GM12872 (cell line): Measurements from ENCODE around the gene PARG.

Experiments
- TF ChIP-seq, protein P1 (sequence below): IDR thresholded peaks from 3 replicates; pipeline ENCODE4 v1.5.1; 2011; ENCODE audit warnings: low read depth, mild to moderate bottlenecking, low read length, moderate library complexity; ENCODE audit not compliant: insufficient read depth

PARG gene

DNA sequence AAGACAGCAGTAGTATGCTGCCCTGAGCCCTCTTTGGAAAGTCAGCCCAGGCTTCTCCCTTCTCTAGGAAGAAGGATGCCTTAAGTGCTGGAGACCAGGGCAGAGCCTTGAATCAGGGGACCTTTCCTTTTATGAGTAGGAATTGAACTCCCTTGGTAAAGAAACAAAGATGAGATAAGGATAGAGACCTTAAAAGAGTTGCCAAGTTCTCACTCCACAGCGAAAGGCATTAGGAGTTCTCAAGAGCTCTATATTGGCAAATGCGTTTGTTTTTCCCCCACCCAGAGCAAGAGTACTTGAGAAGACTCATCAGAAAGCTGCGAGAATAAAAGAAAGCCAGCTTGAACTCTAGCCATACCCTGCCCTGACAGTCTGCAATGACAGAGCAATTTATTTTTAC is 106.9 kb downstream of the PARG start:
- TF ChIP-seq, protein P1, sequence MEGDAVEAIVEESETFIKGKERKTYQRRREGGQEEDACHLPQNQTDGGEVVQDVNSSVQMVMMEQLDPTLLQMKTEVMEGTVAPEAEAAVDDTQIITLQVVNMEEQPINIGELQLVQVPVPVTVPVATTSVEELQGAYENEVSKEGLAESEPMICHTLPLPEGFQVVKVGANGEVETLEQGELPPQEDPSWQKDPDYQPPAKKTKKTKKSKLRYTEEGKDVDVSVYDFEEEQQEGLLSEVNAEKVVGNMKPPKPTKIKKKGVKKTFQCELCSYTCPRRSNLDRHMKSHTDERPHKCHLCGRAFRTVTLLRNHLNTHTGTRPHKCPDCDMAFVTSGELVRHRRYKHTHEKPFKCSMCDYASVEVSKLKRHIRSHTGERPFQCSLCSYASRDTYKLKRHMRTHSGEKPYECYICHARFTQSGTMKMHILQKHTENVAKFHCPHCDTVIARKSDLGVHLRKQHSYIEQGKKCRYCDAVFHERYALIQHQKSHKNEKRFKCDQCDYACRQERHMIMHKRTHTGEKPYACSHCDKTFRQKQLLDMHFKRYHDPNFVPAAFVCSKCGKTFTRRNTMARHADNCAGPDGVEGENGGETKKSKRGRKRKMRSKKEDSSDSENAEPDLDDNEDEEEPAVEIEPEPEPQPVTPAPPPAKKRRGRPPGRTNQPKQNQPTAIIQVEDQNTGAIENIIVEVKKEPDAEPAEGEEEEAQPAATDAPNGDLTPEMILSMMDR = no peak

GRCh38 chr10:49834201-49834600 is 107.6 kb downstream of the PARG start:
- TF ChIP-seq, protein P1 = no peak

DNA sequence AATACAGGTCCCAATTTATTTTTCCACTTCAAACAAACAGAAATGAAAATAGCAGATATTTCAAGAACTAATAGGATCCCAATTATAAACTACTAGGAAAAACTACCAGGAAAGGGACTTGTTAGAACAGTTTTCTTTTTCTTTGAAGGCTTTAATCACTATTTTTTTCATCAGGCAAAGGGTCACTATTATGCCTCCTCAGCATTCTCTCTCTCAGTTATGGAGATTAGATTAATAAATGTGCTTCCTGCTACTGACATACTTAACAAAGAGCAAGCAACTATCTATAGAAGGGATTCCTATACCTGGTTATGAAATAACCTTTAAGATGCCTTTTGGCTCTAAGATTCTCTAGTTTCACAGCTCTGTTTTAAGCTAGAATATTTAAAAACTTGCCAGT is 108.7 kb downstream of the PARG start:
- TF ChIP-seq, protein P1 = no peak

GRCh38 chr10:49831352-49832035 is 110.3 kb downstream of the PARG start:
- TF ChIP-seq, protein P1 = no peak

- TF ChIP-seq, protein P1 = no peak
These were observed 111.0 kb downstream of the PARG start for GRCh38 chr10:49830846-49831245.

GRCh38 chr10:49830016-49830415 is 111.8 kb downstream of the PARG start:
- TF ChIP-seq, protein P1 = no peak

- TF ChIP-seq, protein P1 = no peak
These were observed 114.5 kb downstream of the PARG start for GRCh38 chr10:49827297-49827696.
